ENCODE results near the gene SH3GLB2. TPM values are rescaled to one million over a fixed set of nuclear protein-coding genes. Genes with fewer than 3 reads are reported as not detected.

Gene SH3GLB2
- total and polyA plus RNA-seq, 2 of the 8 experiments (the other 6 are each of a cell fraction or from before 2014, with no cell fraction given) = 52.7 to 79.9 TPM

DNA sequence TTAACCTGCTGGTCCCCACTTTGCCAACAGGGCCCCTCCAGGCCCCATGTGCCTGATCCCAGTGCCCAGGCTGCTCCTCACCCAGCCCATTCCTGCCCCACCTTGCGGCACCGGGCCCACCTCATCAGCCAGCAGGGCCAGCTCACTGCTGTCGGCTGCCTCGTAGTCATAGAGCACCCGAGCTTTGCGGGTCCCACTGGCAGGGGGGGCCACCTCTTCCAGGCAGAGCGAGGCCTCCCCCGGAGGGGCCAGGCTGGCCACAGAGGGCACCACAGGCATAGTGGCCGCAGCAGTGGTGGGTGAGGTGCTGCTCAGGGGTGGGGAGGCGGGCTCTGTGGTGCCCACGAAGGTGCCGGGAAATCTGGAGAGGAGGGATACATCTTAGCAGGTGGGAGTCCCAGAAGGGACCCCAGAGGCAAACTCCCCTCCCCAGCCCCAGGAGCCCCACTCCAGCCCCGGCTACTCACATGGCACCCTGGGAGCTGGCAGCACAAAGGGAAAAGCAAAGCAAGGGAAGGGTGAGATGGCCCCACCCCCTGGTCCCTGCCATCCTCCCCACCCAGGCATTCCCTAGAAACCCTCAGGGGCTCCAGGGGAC lies 19.0 kb downstream of the SH3GLB2 start:
- Histone ChIP-seq H4K8ac (ENCODE audit: extremely low read depth, insufficient read depth, low read length) (no peak overlapping the region), H2AK5ac (ENCODE audit: low read depth, low read length) (no peak overlapping the region), H3K56ac (replicated peaks; ENCODE audit: insufficient read length, low read depth, low read length) (no peak overlapping the region), H3K79me2 (ENCODE audit: control insufficient read depth in 1 of 2, insufficient read depth in 2 of 2, low read length in 2 of 2) (no peaks in the 10 kb centered on the region), H3K4ac (replicated peaks; ENCODE audit: insufficient read length, low read depth, low read length) (no peak overlapping the region), H2BK5ac (ENCODE audit: low read depth, low read length) (no peak overlapping the region; the same call in 1 of the 2 replicates), H3K79me1 (ENCODE audit: low read depth, low read length) (peaks cover 2% of the 10 kb centered on the region), H3K9ac (replicated peaks in 1 of 4; ENCODE audit: extremely low read depth in 1 of 4, low read depth in 3 of 4, low read length in 3 of 4) (no peak overlapping the region), H2AFZ (ENCODE audit: low read length) (no peak overlapping the region), H4K91ac (replicated peaks; ENCODE audit: insufficient read length, low read length) (no peak overlapping the region), H3K27me3 (replicated peaks in 1 of 4; ENCODE audit: control insufficient read depth in 3 of 4, extremely low read depth in 1 of 4, insufficient read depth in 3 of 4, low read length in 3 of 4) (no peaks in the 10 kb centered on the region), H2BK15ac (ENCODE audit: low read length) (no peak overlapping the region), H3K4me2 (ENCODE audit: insufficient read depth in 1 of 2, low read depth in 2 of 2, low read length in 2 of 2) (no peak overlapping the region), H3K23ac (ENCODE audit: insufficient read length) (no peak overlapping the region), H3K27ac (ENCODE audit: low read depth, low read length) (no peak overlapping the region), H3K9me3 (ENCODE audit: insufficient read depth in 2 of 2, low read depth in 1 of 2, low read length in 1 of 2) (no peaks in the 10 kb centered on the region), H4K20me1 (replicated peaks in 1 of 2; ENCODE audit: control insufficient read depth in 1 of 2, insufficient read depth in 2 of 2, low read length in 2 of 2) (peaks cover 4 to 22% of the 10 kb centered on the region in 2 experiments), H2BK20ac (ENCODE audit: low read length) (no peak overlapping the region), H3K23me2 (ENCODE audit: low read depth, low read length) (0 out of 2 replicates have a peak, but pooled peaks cover 1% of the 10 kb centered on the region), H3K36me3 (ENCODE audit: control insufficient read depth in 2 of 4, insufficient read depth in 4 of 4, low read length in 3 of 4) (peaks cover 16 to 59% (median 36%) of the 10 kb centered on the region in 4 experiments), H3K4me1 (replicated peaks in 1 of 4; ENCODE audit: control insufficient read depth in 3 of 4, insufficient read depth in 4 of 4, low read length in 3 of 4) (no peaks in the 10 kb centered on the region), H3K4me3 (ENCODE audit: extremely low read depth in 1 of 4, insufficient read depth in 2 of 4, low read depth in 3 of 4, low read length in 4 of 4) (no peak overlapping the region), H2BK12ac (ENCODE audit: low read depth, low read length) (no peak overlapping the region), H4K5ac (ENCODE audit: insufficient read length, low read depth, low read length) (no peak overlapping the region), H3K18ac (ENCODE audit: extremely low read depth, low read length) (no peak overlapping the region), H2BK120ac (replicated peaks; ENCODE audit: low read depth, low read length) (no peak overlapping the region), H3K14ac (ENCODE audit: insufficient read length) (no peak overlapping the region)
- DNase-seq (ENCODE audit: low read depth in 1 of 2, low spot score in 2 of 2) (no peak), FAIRE-seq (no peak)
- 89% methylated on average over 11 of the region's 13 CpGs; no CpG with 5 or more reads in 1 of the 2 experiments for WGBS, 2 experiments (ENCODE audit: extremely low coverage in 1 of 2, insufficient coverage in 1 of 2, insufficient read length in 1 of 2, insufficient replicate concordance in 2 of 2, low coverage in 1 of 2, low lambda C conversion rate in 2 of 2, missing lambda C conversion rate in 1 of 2)
- ChIA-PET CTCF (ENCODE audit: partially characterized antibody) (interaction anchor here (0.9 to 7.8 kb wide), 5 partner anchors 8 to 29 kb away, joined by 3 to 89 read pairs (median 10); partner anchors contain the start of gene SH3GLB2), POLR2A (ENCODE audit: partially characterized antibody) (interaction anchor here (1.3 to 3.0 kb wide), 4 partner anchors 9 to 63 kb away, joined by 3 to 11 read pairs (median 10); no protein-coding TSS in a partner anchor)
- TF ChIP-seq RXRA (IDR thresholded peaks at IDR 0.05; ENCODE audit: insufficient read depth, low read depth, low read length) (no peak), SIRT6 (IDR thresholded peaks at IDR 0.05; ENCODE audit: low read length) (no peak), HDAC2 (IDR thresholded peaks at IDR 0.05; ENCODE audit: borderline replicate concordance in 1 of 2, low read depth in 2 of 2, low read length in 2 of 2) (no peak), POLR2AphosphoS5 (IDR thresholded peaks at IDR 0.05; ENCODE audit: low read depth, low read length) (no peak), FOSL1 (IDR thresholded peaks at IDR 0.05; ENCODE audit: insufficient read depth, low read depth, low read length) (no peak), RFX5 (IDR thresholded peaks at IDR 0.05; ENCODE audit: borderline replicate concordance, low read depth, low read length) (no peak), TAF7 (optimal IDR thresholded peaks at IDR 0.05; ENCODE audit: borderline replicate concordance, low read depth, low read length) (no peak), KDM4A (IDR thresholded peaks at IDR 0.05; ENCODE audit: low read depth, low read length, severe bottlenecking) (no peak), RAD21 (IDR thresholded peaks at IDR 0.05 in 1 of 2, conservative IDR thresholded peaks at IDR 0.05 in 1 of 2; ENCODE audit: low read depth in 2 of 2, low read length in 2 of 2) (no peak), POU5F1 (IDR thresholded peaks at IDR 0.05; ENCODE audit: low read depth, low read length) (no peak), EP300 (IDR thresholded peaks at IDR 0.05; ENCODE audit: borderline replicate concordance in 1 of 2, low read depth in 2 of 2, low read length in 2 of 2) (no peak), KDM5A (IDR thresholded peaks at IDR 0.05; ENCODE audit: low read length) (no peak)
